GM11168 (cell line): ENCODE results near the gene PPP1R9A.

Source experiments
- in situ Hi-C: fragments of 300-500 bp; cut with MboI; formaldehyde crosslinking; loops from one replicate; pipeline ENCODE4 v1.12.0; 2022; ENCODE audit warnings: low sequenced_read_pairs; ENCODE audit not compliant: unreplicated experiment

Gene PPP1R9A

DNA sequence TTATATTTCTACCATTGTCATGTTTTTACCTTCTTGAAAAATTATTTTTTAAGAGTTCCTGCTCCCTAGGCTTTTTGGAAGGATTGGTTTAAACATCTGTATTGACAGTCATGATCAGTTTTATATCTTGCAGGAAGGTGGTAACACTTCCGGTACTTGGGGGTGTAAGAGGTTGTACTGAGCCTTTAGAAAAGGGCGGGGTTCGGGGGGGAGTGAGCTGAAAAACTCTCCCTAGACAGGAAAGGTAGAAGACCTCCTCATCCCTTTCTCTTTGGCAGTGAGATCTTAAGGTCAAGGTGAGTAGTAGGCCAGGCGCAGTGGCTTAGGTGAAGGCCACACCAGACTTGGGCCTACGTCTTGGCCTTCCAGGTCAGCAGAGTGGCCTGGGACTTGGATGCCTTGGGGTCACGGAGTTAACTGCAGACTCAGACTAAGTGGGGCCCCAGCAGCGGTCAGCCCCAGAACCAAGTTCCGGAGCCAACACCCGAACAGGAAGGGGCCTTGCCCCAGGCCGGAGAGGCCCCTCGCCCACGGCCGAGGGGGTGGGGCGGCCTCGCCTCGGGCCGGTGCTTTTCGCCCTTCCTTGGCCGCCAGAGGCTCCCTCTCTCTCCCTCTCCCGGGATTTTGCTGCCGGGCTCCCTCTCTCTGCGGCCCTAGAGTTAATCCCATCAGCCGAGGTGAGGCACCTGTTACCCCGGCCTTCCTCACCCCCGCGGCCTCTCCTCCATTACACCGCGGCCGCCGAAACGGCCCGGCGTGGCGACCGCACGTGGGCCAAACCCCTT, at the start of gene PPP1R9A:
Gene PPP1R9A, plus strand, starts transcription at position 569 of the 785 bp plus-strand sequence. CDS start 2,520 bp downstream, outside the sequence.
- in situ Hi-C loops: no loop called here

DNA sequence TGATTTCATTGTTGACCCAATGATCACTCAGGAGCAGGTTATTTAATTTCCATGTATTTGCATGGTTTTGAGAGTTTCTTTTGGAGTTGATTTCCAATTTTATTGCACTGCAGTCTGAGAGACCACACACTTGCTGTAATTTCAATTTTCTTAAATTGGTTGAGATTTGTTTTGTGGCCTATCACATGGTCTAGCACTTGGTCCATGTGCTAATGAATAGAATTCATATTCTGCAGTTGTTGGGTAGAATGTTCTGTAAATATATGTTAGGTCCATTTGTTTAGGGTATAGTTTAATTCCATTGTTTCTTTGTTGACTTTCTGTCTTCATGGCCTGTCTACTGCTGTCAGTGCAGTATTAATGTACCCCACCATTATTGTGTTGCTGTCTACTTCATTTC, 36.3 kb upstream of the PPP1R9A start:
- in situ Hi-C loops: no loop called here

DNA sequence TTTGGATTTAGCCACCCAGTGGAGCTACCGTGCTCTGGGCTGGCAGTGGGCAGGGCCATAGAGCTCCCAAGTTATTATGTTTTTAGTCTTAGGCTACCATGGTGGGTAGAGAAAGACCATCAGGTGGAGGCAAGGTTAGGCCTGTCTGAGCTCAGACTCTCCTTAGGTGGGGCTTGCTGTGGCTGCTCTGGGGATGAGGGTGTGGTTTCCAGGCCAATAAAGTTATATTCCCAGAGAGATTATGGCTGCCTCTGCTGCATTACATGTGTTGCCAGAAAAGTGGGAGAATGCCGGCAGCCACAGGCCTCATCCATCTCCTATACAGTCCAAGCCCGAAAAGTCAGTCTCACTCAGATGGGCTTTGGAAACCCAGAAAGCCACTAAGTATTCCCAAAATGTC, 34.2 kb upstream of the PPP1R9A start:
- in situ Hi-C loops: no loop called here

DNA sequence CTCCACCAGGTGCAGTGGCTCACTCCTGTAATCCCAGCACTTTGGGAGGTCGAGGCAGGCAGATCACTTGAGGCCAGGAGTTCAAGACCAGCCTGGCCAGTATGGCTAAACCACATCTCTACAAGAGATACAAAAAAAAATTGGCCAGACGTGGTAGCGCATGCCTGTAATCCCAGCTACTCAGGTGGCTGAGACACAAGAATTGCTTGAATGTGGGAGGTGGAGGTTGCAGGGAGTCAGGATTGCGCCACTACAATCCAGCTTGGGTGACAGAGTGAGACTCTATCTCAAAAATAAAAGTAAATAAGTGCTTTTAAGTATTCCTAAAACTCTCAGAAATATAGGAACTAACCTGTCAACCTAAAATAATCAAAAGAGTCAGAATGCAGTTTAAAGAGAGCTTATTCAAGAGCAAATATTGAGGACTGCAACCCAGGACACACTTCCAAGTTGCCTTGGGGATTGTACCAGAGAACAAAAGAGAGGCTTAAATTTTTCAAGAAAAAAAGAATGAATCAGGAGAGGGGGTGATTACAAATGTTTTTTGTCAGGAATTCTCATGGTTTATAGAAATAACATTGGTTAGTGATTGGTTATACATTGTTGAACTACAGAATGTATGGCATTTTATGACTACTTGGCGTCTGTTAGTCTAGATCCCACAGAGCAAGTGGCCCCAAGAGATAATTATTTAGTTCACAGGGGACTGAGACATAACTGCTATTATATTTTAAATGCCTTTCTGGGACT, 33.2 kb upstream of the PPP1R9A start:
- in situ Hi-C loops: no loop called here

DNA sequence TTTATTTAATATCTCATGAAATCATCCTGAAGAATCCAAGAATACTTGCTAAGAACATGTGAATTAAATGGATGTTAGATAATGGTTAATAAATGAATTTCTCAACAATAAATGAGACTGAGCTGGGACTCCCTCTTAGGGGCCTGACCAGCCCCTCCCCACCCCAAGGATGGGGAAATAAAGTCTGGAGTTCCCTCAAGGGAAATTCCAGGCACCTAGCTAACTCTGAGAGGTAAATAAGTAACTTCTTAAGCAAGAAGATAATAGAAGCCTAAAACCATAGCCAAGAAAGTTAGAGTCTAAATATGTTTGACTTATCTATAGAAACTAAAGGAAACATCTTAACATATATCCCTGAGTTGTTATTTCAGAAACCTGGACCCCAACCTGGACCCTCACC, 32.2 kb upstream of the PPP1R9A start:
- in situ Hi-C loops: no loop called here

DNA sequence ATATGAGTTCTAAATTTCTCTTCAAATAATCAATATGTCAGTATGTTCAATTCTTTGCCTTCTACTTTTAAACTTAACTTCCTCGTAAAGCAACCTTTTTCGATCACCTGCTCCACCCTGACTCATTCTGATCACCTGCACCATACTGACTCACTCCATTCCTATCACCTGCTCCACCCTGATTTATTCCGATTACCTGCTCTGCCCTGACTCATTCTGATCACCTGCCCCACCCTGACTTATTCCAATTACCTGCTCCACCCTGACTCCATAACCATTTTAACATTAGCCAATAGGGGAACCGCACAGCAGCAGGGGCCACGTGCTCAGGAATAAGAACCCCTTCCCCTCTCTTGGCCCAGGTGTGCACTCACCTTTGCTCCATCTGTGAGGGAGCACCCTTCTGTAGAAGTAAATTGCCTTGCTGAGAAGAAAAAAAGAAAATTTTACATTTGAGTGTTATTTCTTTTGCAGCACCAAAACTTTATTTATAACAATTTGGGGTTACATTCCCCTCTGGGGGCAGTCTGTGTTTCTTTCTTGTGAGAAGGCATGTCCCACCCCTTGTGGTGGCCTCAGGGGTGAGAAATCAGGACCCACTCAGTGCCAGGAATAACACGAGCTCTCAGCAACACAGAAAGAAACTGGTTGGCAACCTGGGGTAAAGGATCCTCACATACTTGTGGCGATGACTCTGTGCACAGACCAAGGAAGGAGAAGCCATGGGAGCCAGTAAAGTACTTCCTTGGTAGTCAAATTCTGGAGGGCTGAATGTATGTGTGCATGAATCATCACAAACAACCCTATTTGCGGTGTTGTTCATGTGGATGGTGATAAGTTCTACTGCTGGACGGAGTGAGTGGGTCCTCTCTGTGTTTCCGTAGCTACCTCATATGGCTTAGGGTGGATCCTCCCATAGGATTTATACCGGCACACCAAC, 29.4 kb upstream of the PPP1R9A start:
- in situ Hi-C loops: no loop called here

DNA sequence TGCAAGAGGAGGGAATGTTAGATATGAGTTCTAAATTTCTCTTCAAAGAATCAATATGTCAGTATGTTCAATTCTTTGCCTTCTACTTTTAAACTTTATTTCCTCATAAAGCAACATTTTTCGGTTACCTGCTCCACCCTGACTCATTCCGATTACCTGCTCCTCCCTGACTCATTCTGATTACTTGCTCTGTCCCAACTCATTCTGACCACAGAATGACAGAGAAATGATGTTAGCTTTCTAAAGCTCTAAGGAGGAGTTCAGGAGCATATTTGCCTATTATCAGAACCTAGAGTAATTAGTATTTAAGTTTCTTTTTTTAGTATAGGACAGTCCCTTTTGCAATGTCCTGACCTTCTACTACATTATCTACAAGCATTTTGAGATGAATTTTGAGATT, 24.5 kb upstream of the PPP1R9A start:
- in situ Hi-C loops: no loop called here

DNA sequence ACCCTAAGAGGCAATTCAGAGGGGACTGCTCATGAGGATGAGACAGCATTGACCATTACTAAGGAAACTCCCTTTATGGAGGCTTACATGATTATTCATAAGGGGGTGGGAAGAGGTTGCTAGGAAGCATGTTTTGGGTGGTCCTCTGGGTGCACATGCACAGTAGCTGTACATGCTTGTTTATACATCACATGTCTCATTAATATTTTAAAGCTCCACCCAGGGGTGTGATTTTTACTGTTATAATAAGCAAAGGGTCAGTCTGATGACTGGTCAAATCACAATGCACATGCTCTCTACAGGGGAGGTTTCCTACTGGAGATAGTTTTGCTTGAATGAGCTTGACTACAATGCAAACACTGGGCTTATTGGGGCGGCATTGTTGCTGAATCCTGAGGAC, 23.8 kb upstream of the PPP1R9A start:
- in situ Hi-C loops: no loop called here

DNA sequence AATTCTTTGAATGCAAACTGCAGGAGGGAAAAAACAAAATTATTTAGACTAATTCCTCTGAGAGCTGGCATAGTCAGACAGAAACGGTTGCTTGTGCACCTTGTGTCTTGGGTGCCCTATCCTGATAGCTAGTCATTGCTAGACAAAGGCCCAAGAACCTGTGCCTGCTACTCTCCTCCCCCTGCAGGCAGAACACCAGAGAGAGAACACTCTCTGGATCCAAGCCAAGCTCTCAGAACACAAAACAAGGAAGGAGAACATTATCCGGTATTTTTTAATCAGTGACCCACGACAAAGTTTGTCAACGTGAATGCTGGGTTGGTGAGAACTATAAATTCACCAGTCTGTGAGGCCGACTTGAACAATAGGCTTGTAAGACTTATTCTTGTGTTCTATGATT, 18.8 kb upstream of the PPP1R9A start:
- in situ Hi-C loops: no loop called here

DNA sequence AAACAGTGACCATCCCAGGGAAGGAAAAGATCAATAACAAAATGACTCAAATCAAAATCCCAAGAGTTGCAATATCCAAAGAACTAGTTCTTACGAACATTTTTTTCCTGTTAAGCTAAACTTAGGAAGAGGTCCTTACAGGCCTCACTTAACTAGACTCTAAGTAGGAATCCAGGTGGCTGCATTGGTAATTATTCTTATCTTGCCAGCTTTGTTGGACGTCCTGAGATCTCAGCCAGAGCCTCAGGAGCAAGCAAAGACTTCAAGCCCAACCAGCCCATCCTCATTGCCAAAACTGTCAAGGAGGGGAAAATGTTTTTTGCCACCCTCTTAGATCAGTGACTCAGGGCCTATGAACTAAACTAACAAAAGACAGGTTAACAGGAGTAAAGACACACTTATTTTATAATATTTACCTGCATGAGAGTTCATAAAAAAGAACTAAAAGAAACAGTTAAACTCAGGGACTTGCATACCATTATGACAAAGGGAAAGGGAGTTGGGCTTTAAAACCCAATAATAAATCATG, 18.3 kb upstream of the PPP1R9A start:
- in situ Hi-C loops: no loop called here

DNA sequence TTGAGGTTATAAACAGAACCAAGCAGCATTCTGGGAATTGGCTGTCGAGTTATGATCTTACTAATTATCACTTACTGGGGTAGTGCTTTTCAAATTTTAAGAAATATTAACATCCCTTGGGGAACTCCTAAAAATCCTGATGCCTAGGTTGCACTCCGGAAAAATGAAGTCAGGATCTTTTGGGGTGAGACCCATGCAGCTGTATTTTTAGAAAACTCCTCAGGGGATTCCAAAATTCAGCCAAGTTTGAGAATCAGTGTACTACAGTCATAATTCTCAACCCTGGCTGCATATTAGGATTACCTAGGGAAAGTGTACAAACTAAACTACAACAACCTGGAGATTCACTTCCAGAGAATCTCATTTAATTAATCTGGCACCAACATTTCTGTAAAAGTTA, 17.2 kb upstream of the PPP1R9A start:
- in situ Hi-C loops: no loop called here

DNA sequence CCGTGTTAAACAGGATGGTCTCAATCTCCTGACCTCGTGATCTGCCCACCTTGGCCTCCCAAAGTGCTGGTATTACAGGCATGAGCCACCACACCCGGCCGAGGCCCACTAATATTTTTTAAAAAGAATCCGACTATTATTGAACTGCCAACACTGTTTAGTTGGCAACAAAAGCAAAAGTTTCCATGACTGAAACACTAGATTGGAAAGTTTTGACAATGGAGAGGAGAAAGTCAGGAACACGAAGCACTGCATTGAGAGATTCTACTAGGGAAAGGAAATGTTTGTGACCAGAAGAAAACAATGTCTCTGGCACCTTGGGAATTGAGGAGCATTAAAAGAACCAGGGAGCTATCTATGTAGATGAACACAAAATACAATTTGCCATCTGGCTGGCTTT, 13.7 kb upstream of the PPP1R9A start:
- in situ Hi-C loops: no loop called here

DNA sequence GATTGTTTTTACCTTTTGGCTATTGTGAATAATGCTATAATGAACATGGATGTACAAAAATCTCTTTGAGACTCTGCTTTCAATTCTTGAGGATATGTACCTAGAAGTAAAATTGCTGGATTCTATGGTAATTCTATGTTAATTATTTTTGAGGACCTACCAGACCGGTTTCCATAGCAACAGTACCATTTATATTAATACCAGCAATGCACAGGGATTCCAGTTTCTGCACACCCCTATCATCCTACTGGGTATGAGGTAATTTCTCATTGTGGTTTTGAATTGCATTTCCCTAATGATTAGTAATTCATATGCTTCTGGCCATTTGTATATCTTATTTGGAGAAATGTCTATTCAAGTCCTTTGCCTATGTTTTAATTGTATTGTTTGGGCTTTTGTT, 9.9 kb upstream of the PPP1R9A start:
- in situ Hi-C loops: no loop called here

DNA sequence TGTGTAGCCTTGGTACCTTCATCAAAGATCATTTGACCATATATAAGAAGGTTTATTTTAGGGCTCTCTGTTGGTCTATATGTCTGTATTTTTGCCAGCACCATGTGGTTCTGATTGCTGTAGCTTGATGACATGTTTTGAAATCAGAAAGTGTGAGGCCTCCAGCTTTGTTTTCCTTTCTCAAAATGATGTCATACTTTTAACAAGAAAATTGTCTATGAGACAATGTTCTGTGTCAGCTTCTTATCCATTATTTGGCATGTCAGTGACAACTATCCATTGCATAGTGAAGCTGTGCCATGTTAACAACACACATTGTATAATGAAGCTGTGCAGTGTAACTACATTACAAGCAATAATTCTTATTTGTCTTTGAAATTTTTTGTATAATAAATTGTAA, 9.1 kb upstream of the PPP1R9A start:
- in situ Hi-C loops: no loop called here

DNA sequence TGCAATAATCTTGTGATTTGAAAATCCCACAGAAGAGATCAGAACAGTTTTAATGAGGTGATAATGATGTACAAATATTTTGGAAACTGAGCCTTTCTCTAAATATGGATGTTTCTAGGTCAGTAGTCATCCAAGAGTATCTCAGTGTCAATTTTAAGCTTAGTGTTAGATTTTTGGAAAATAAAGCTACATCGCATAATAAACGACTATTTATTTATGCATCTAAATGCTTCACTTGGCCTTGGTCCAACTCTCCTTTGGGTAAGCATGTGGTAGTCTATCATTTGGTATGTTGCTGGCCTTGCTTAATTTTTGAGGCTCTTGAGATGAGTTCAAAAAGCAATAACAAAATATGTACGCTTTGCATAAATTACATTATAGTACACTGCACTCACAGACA, 5.4 kb upstream of the PPP1R9A start:
- in situ Hi-C loops: no loop called here

DNA sequence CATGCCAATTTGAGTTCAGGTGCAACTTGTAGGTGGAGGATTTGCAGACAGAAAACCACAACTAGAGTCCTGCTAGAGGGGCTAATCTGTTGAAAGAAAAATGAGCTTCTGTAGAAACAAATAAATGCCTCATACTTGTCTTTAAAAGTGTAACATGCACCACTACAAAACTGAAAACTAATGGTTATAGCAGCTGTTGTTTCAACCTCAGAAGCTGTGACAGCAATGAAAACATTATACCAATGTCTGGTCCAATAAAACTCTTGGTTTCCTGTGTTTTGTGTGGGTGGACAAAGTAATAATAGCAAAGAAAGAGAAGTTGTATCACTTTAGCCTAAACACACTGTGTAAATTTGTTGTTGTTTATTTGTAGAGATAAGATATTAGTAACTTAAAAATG, 3.4 kb upstream of the PPP1R9A start:
- in situ Hi-C loops: no loop called here

DNA sequence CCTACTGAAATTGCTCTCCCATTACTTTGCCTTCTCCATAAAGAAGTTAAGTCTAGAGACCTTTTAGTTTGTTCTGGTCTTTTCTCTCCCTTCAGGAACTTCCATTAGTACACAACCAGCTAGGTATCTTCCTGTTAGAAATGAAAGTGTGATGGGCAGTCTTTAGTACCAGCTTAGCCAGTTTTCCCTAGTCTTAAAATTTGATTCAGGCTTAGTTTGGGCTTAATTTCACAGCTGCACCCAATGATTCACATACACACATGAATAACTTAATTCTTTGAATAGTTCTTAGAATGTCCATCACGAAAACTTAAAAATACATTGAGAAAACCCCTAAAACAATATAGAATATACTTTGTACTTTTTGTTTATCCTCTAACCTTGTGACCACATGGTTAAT, 2.4 kb upstream of the PPP1R9A start:
- in situ Hi-C loops: no loop called here

DNA sequence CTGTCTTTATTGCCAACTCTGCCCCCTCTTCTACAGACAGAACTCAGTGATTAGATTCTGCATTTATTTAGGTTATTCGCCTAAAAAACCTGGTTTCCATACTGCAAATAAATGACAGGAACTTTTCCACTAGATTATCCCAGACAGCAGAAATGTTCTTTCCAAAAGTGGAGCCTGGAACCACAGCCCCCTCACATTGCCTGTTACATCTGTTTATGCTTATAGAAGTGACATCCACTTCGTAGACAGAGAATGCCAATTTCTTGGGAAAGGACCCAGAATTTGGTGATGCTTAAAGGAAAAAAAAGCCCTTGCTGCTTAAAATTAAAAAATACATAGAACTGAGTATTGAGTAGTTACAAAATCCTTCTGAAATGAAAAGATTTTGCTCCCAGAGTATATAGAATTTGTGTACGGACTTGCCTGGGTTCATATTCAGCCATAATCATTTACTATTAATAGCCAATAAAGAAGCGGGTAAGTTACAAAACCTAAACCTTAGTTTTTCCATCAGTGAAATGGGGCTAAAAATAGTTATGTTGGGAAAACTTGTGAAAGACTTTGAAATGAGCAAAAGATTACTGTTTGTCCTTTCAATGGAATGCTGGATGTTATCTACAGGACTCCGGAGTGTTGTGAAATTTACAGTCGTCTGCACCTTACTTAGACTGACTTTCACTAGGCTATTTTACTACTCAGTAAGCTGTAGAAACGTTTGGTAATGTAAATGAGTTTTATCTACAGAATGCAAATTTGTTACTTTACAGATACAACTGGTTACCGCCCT, 1.1 kb upstream of the PPP1R9A start:
- in situ Hi-C loops: no loop called here

DNA sequence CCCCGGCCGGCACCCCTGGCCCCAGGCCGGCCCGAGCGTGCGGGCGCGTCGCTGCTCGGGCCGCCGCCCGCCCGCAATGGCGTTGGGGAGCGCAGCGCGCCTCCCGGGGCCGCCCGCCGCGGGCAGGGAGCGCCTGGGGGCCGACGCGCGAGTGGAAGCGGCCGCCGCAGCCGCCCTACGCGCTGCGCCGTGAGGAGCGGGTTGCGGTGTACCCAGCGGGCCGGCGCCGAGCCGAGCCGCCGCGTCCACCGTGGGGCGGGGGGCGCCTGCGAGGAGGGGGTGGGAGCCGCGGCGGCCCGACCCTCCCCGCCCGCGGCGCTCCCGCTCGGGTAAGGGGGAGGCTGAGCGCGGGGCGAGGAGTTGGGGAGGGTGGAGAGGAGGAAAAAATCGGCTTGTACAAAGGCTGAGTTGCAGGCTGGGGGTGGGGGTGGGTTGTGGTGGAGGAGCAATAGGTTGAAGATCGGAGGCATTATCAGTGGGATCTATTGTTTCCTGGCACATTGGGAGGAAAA, 473 bp downstream of the PPP1R9A start:
- in situ Hi-C loops: no loop called here
